DOHH2 (cell line): ENCODE results near the gene THEM5.

Experiments
- CTCF ChIP-seq: fragments of 200-600 bp; sonication (generic); IDR thresholded peaks from one replicate; pipeline ENCODE4 v1.5.1; 2014; ENCODE audit warnings: antibody characterized with exemption, mild to moderate bottlenecking, low read depth, low read length; ENCODE audit not compliant: poor library complexity, severe bottlenecking
- EZH2phosphoT487 ChIP-seq: fragments of 200-600 bp; sonication (generic); IDR thresholded peaks from 2 replicates; pipeline ENCODE4 v1.6.1; 2017; ENCODE audit warnings: borderline replicate concordance, mild to moderate bottlenecking, antibody characterized with exemption, low read length, moderate library complexity, mixed read lengths

GRCh38 chr1:151858886-151859665 lies 5.6 kb upstream of the THEM5 start:
- TF ChIP-seq CTCF (no peak), EZH2phosphoT487 (no peak)
